Neuronal stem cell (in vitro differentiated cells): ENCODE data around the gene ICAM1.

Experiments
- DNase-seq: peaks from one replicate; pipeline ENCODE4 v3.0.0-alpha.2; 2013; ENCODE audit warnings: low spot score
- H2AFZ ChIP-seq: one replicate; pipeline ENCODE4 v1.6.1; 2013; ENCODE audit warnings: mild to moderate bottlenecking, low read length, inconsistent platforms
- H2AK5ac ChIP-seq: 2 replicates; pipeline ENCODE4 v1.6.1; 2013; ENCODE audit warnings: low read depth, mild to moderate bottlenecking, inconsistent platforms, low read length, moderate library complexity, mixed read lengths
- H2BK120ac ChIP-seq: 2 replicates; pipeline ENCODE4 v1.6.1; 2013; ENCODE audit warnings: low read depth, mild to moderate bottlenecking, inconsistent platforms, low read length, moderate library complexity, mixed read lengths
- H2BK12ac ChIP-seq: one replicate; pipeline ENCODE4 v1.6.1; 2013; ENCODE audit warnings: low read length, inconsistent platforms
- H2BK15ac ChIP-seq: 2 replicates; pipeline ENCODE4 v1.6.1; 2013; ENCODE audit warnings: mild to moderate bottlenecking, low read length, inconsistent platforms, mixed read lengths
- H2BK5ac ChIP-seq: one replicate; pipeline ENCODE4 v1.6.1; 2013; ENCODE audit warnings: inconsistent platforms, mild to moderate bottlenecking, low read length, moderate library complexity
- H3K14ac ChIP-seq: one replicate; pipeline ENCODE4 v1.6.1; 2013; ENCODE audit warnings: low read length, inconsistent platforms
- H3K18ac ChIP-seq: 2 replicates; pipeline ENCODE4 v1.6.1; 2013; ENCODE audit warnings: low read length, inconsistent platforms
- H3K23ac ChIP-seq: 2 replicates; pipeline ENCODE4 v1.6.1; 2013; ENCODE audit warnings: low read depth, mild to moderate bottlenecking, mixed read lengths, low read length, inconsistent platforms; ENCODE audit not compliant: poor library complexity
- H3K27ac ChIP-seq: replicated peaks from 3 replicates; pipeline ENCODE4 v1.5.1; 2013; ENCODE audit warnings: low read length, inconsistent platforms
- H3K27me3 ChIP-seq, 3 experiments: 2 replicates each; pipeline ENCODE4 v1.6.1; 2013; ENCODE audit warnings: low read length in 3 of 3, mild to moderate bottlenecking in 2 of 3, inconsistent platforms in 1 of 3, low read depth in 1 of 3, mixed read lengths in 1 of 3, moderate library complexity in 1 of 3; ENCODE audit not compliant: control insufficient read depth in 3 of 3, insufficient read depth in 3 of 3
- H3K36me3 ChIP-seq, 2 donors: replicated peaks in 1 of 2; 2 replicates each; pipeline ENCODE4 v1.6.1; 2013; ENCODE audit warnings: low read length in 2 of 2; ENCODE audit not compliant: control insufficient read depth in 2 of 2, insufficient read depth in 2 of 2
- H3K4ac ChIP-seq: 2 replicates; pipeline ENCODE4 v1.6.1; 2013; ENCODE audit warnings: inconsistent platforms, mild to moderate bottlenecking, low read length, moderate library complexity
- H3K4me1 ChIP-seq, 2 donors: 1 replicate in 1 of 2; 2 replicates in 1 of 2; pipeline ENCODE4 v1.6.1; 2013; ENCODE audit warnings: low read length in 2 of 2, low read depth in 1 of 2; ENCODE audit not compliant: control insufficient read depth in 2 of 2, insufficient read depth in 1 of 2
- H3K4me2 ChIP-seq: one replicate; pipeline ENCODE4 v1.6.1; 2013; ENCODE audit warnings: mild to moderate bottlenecking, low read length, inconsistent platforms; ENCODE audit not compliant: insufficient read depth, poor library complexity, severe bottlenecking
- H3K4me3 ChIP-seq, 2 donors: 2 replicates each; pipeline ENCODE4 v1.5.1; 2013; ENCODE audit warnings: low read length in 2 of 2, mild to moderate bottlenecking in 2 of 2, inconsistent platforms in 1 of 2, moderate library complexity in 1 of 2
- H3K79me1 ChIP-seq: one replicate; pipeline ENCODE4 v1.6.1; 2013; ENCODE audit warnings: low read depth, mild to moderate bottlenecking, inconsistent platforms, low read length, moderate library complexity
- H3K9ac ChIP-seq: one replicate; pipeline ENCODE4 v1.6.1; 2013; ENCODE audit warnings: mild to moderate bottlenecking, low read depth, low read length, inconsistent platforms; ENCODE audit not compliant: poor library complexity
- H3K9me3 ChIP-seq, 2 donors: replicated peaks in 1 of 2; 2 replicates each; pipeline versions ENCODE3 to v1.6.1; 2013; ENCODE audit warnings: low read length in 2 of 2, mild to moderate bottlenecking in 2 of 2, inconsistent platforms in 1 of 2, low read depth in 1 of 2, mixed read lengths in 1 of 2, moderate library complexity in 1 of 2; ENCODE audit not compliant: control insufficient read depth in 2 of 2, insufficient read depth in 1 of 2
- H4K8ac ChIP-seq: one replicate; pipeline ENCODE4 v1.6.1; 2013; ENCODE audit warnings: low read depth, mild to moderate bottlenecking, inconsistent platforms, low read length, moderate library complexity
- H4K91ac ChIP-seq: one replicate; pipeline ENCODE4 v1.6.1; 2013; ENCODE audit warnings: low read length, low read depth, mild to moderate bottlenecking, inconsistent platforms; ENCODE audit not compliant: poor library complexity
- WGBS, 2 donors: extraction: QIAGEN DNeasy Blood & Tissue Kit; methylation state at CpG; one replicate each; pipeline ENCODE4 v1.1.7; 2013; ENCODE audit warnings: missing lambda C conversion rate in 2 of 2, mixed read lengths in 1 of 2; ENCODE audit not compliant: insufficient read length in 2 of 2, insufficient replicate concordance in 1 of 2; ENCODE audit errors: extremely low coverage in 2 of 2; 5-methylcytosine and 5-hydroxymethylcytosine counted together

The ICAM1 gene

GRCh38 chr19:10321417-10321797, 50.5 kb downstream of the ICAM1 start:
- Histone ChIP-seq H2BK5ac (peak overlapping the region; percentile 75), H2AK5ac (no peak overlapping the region), H3K27ac (no peak overlapping the region), H2BK15ac (no peak overlapping the region), H3K4me1 (no peaks in the 10 kb centered on the region), H2BK120ac (no peak overlapping the region), H3K36me3 (peaks cover 58 to 97% of the 10 kb centered on the region in 2 donors), H3K79me1 (peaks cover 12% of the 10 kb centered on the region), H3K4me3 (no peak overlapping the region), H3K27me3 (no peaks in the 10 kb centered on the region), H3K4ac (no peak overlapping the region), H3K18ac (no peak overlapping the region), H3K14ac (no peak overlapping the region), H3K9me3 (no peaks in the 10 kb centered on the region), H3K9ac (no peak overlapping the region), H4K91ac (no peak overlapping the region), H2AFZ (no peak overlapping the region), H2BK12ac (no peak overlapping the region), H3K4me2 (no peak overlapping the region), H4K8ac (no peak overlapping the region), H3K23ac (peak overlapping the region; percentile 25)
- no CpG with 5 or more reads among the region's 11 CpGs for WGBS, 2 donors
- no peak for DNase-seq

GRCh38 chr19:10321874-10322835, 51.2 kb downstream of the ICAM1 start:
- Histone ChIP-seq H2BK12ac (no peak overlapping the region), H3K79me1 (peaks cover 13% of the 10 kb centered on the region), H4K91ac (no peak overlapping the region), H3K4me1 (no peaks in the 10 kb centered on the region), H3K4me3 (no peak overlapping the region), H3K27ac (no peak overlapping the region), H3K9me3 (no peaks in the 10 kb centered on the region), H3K9ac (no peak overlapping the region), H4K8ac (peak overlapping the region; percentile 43), H3K23ac (peak overlapping the region; percentile 25), H2AK5ac (no peak overlapping the region), H3K27me3 (no peaks in the 10 kb centered on the region), H2BK5ac (peak overlapping the region; percentile 75), H3K4ac (no peak overlapping the region), H3K4me2 (no peak overlapping the region), H2AFZ (no peak overlapping the region), H3K14ac (no peak overlapping the region), H3K18ac (no peak overlapping the region), H3K36me3 (peaks cover 62 to 95% of the 10 kb centered on the region in 2 donors), H2BK15ac (no peak overlapping the region), H2BK120ac (no peak overlapping the region)
- no CpG with 5 or more reads among the region's 19 CpGs for WGBS, 2 donors
- DNase-seq = no peak

GRCh38 chr19:10325732-10326131, 54.8 kb downstream of the ICAM1 start:
- Histone ChIP-seq H3K4ac (no peak overlapping the region), H3K27me3 (no peaks in the 10 kb centered on the region)

GRCh38 chr19:10327793-10328192, 56.9 kb downstream of the ICAM1 start:
- H4K8ac ChIP-seq = peak overlapping the region; percentile 6
- H3K27ac ChIP-seq = no peak overlapping the region
- H3K9ac ChIP-seq = no peak overlapping the region
- no peak overlapping the region for H3K4ac ChIP-seq
- H2AFZ ChIP-seq = no peak overlapping the region
- H3K18ac ChIP-seq = no peak overlapping the region
- no peaks in the 10 kb centered on the region for H3K27me3 ChIP-seq
- DNase-seq = no peak
- no peaks in the 10 kb centered on the region for H3K9me3 ChIP-seq
- no peak overlapping the region for H3K23ac ChIP-seq
- no peak overlapping the region for H2BK15ac ChIP-seq
- H2BK5ac ChIP-seq = no peak overlapping the region
- no peak overlapping the region for H3K14ac ChIP-seq
- peaks cover 30% of the 10 kb centered on the region for H3K79me1 ChIP-seq
- H3K36me3 ChIP-seq = peaks cover 62 to 91% of the 10 kb centered on the region in 2 donors
- WGBS, 2 donors = no CpG with 5 or more reads among the region's 7 CpGs
- H3K4me2 ChIP-seq = no peak overlapping the region
- no peak overlapping the region for H2AK5ac ChIP-seq
- H3K4me1 ChIP-seq = peaks cover 6% of the 10 kb centered on the region in 2 donors
- no peak overlapping the region for H4K91ac ChIP-seq
- H3K4me3 ChIP-seq = no peak overlapping the region
- H2BK12ac ChIP-seq = no peak overlapping the region
- H2BK120ac ChIP-seq = no peak overlapping the region

More at GRCh38 chr19:10325732-10326131, 54.8 kb downstream of the ICAM1 start:
- no peak overlapping the region for H2AFZ ChIP-seq
- no peak overlapping the region for H3K27ac ChIP-seq
- no peak overlapping the region for H3K14ac ChIP-seq
- peaks cover 74 to 98% of the 10 kb centered on the region in 2 donors for H3K36me3 ChIP-seq
- H2AK5ac ChIP-seq = no peak overlapping the region
- no peak overlapping the region for H4K8ac ChIP-seq
- H3K4me3 ChIP-seq = no peak overlapping the region
- H4K91ac ChIP-seq = no peak overlapping the region
- no peak overlapping the region for H2BK12ac ChIP-seq
- no CpG with 5 or more reads among the region's 8 CpGs for WGBS, 2 donors
- H3K4me1 ChIP-seq = no peaks in the 10 kb centered on the region
- no peak overlapping the region for H3K23ac ChIP-seq
- no peak overlapping the region for H3K18ac ChIP-seq
- no peaks in the 10 kb centered on the region for H3K9me3 ChIP-seq
- H3K79me1 ChIP-seq = peaks cover 27% of the 10 kb centered on the region
- H3K9ac ChIP-seq = no peak overlapping the region
- H2BK5ac ChIP-seq = no peak overlapping the region
- no peak overlapping the region for H3K4me2 ChIP-seq
- no peak for DNase-seq
- no peak overlapping the region for H2BK15ac ChIP-seq
- no peak overlapping the region for H2BK120ac ChIP-seq
